Endothelial cell (in vitro differentiated cells): ENCODE results near the gene C11orf58. TPM values are rescaled to one million over a fixed set of nuclear protein-coding genes. Genes with fewer than 3 reads are reported as not detected.

Experiments
- DNase-seq: peaks from one replicate; pipeline ENCODE4 v3.0.0; 2021; ENCODE audit warnings: low spot score
- H3K27ac Mint-ChIP-seq: one replicate; pipeline ENCODE4 v1.8.0; 2021; ENCODE audit warnings: mixed read lengths, inconsistent platforms; ENCODE audit not compliant: unreplicated experiment
- H3K27me3 Mint-ChIP-seq: one replicate; pipeline ENCODE4 v1.8.0; 2021; ENCODE audit warnings: mild to moderate bottlenecking, moderate library complexity, mixed read lengths, inconsistent platforms; ENCODE audit not compliant: unreplicated experiment
- H3K36me3 Mint-ChIP-seq: one replicate; pipeline ENCODE4 v1.8.0; 2021; ENCODE audit warnings: mild to moderate bottlenecking, low read depth, mixed read lengths, inconsistent platforms; ENCODE audit not compliant: unreplicated experiment
- H3K4me1 Mint-ChIP-seq: one replicate; pipeline ENCODE4 v1.8.0; 2021; ENCODE audit warnings: mild to moderate bottlenecking, mixed read lengths, inconsistent platforms; ENCODE audit not compliant: unreplicated experiment
- H3K4me3 Mint-ChIP-seq: one replicate; pipeline ENCODE4 v1.8.0; 2021; ENCODE audit warnings: mild to moderate bottlenecking, mixed read lengths, inconsistent platforms; ENCODE audit not compliant: unreplicated experiment
- H3K9me3 Mint-ChIP-seq: one replicate; pipeline ENCODE4 v1.8.0; 2021; ENCODE audit warnings: mixed read lengths, inconsistent platforms; ENCODE audit not compliant: unreplicated experiment
- CTCF ChIP-seq: fragments of 200-600 bp; sonication (generic); IDR thresholded peaks from one replicate; pipeline ENCODE4 v1.5.0; 2021; ENCODE audit warnings: antibody characterized with exemption; ENCODE audit not compliant: unreplicated experiment
- total RNA-seq: library from RNA; stranded (reverse); fragmentation: NEBNext Ultra II Directional; extraction: Animal tissue kit (Norgen Biotek cat#: 25700); gene quantifications from one replicate; pipeline ENCODE4 v1.2.1, GENCODE V29; 2021; ENCODE audit not compliant: unreplicated experiment

The C11orf58 gene
- total RNA-seq, 1 donor from 2014 or later = 125 TPM

- Mint-ChIP-seq H3K9me3 (no peaks in the 10 kb centered on the region), H3K27me3 (peaks cover 2% of the 10 kb centered on the region), H3K27ac (no peak overlapping the region), H3K4me1 (no peaks in the 10 kb centered on the region), H3K36me3 (peaks cover 3% of the 10 kb centered on the region), H3K4me3 (no peak overlapping the region)
- no peak for TF ChIP-seq CTCF
- no peak for DNase-seq
Measured at GRCh38 chr11:16806791-16807190, 68.3 kb downstream of the C11orf58 start.

GRCh38 chr11:16807306-16807705, 68.9 kb downstream of the C11orf58 start:
- no peak for DNase-seq
- no peak overlapping the region for H3K4me3 Mint-ChIP-seq
- H3K36me3 Mint-ChIP-seq = peaks cover 4% of the 10 kb centered on the region
- no peak for TF ChIP-seq CTCF
- H3K4me1 Mint-ChIP-seq = no peaks in the 10 kb centered on the region
- H3K27ac Mint-ChIP-seq = no peak overlapping the region
- H3K9me3 Mint-ChIP-seq = no peaks in the 10 kb centered on the region
- H3K27me3 Mint-ChIP-seq = peaks cover 2% of the 10 kb centered on the region
